HEK293T (cell line): ENCODE results near the gene SLC35F3.
A peak's percentile ranks its signal among the peaks of the same experiment; 100 is the strongest.
"Not testable (repeated sequence)": the region's sequence is repeated elsewhere in the genome, so short reads cannot be mapped to it uniquely, and the experiment has no call there.

ENCODE experiments used
- CTCF ChIA-PET: fragments of 350-600 bp; formaldehyde crosslinking; extraction: SDS; loops from one replicate; lab custom pipeline; 2021; ENCODE audit warnings: antibody characterized with exemption, inconsistent platforms; lab: Yijun Ruan, JAX
- POLR2A ChIA-PET: fragments of 350-600 bp; formaldehyde crosslinking; extraction: SDS; loops from one replicate; lab custom pipeline; 2020; ENCODE audit warnings: antibody characterized with exemption, inconsistent platforms; lab: Yijun Ruan, JAX
- DNase-seq: peaks from one replicate; pipeline ENCODE4 v3.0.0; 2012; ENCODE audit warnings: mixed read lengths; ENCODE audit errors: extremely low spot score
- ARNT ChIP-seq: fragments of 450-650 bp; IDR thresholded peaks from 2 replicates; pipeline ENCODE4 v1.6.1; 2017; ENCODE audit warnings: mild to moderate bottlenecking
- BHLHE40 ChIP-seq: fragments of 450-650 bp; IDR thresholded peaks from 2 replicates; pipeline ENCODE4 v1.6.1; 2016; ENCODE audit warnings: mild to moderate bottlenecking, moderate library complexity, borderline replicate concordance
- CTBP1 ChIP-seq: fragments of 450-650 bp; IDR thresholded peaks from 2 replicates; pipeline ENCODE4 v1.6.1; 2016; ENCODE audit warnings: borderline replicate concordance
- ELF4 ChIP-seq: fragments of 450-650 bp; IDR thresholded peaks from 2 replicates; pipeline ENCODE4 v1.6.1; 2017; ENCODE audit warnings: antibody characterized with exemption
- FOXA1 ChIP-seq: fragments of 450-650 bp; IDR thresholded peaks from 2 replicates; pipeline ENCODE4 v1.6.1; 2016; ENCODE audit warnings: mild to moderate bottlenecking
- FOXK2 ChIP-seq: fragments of 450-650 bp; IDR thresholded peaks from 2 replicates; pipeline ENCODE4 v1.6.1; 2016; ENCODE audit warnings: mild to moderate bottlenecking
- FOXM1 ChIP-seq: fragments of 450-650 bp; IDR thresholded peaks from 2 replicates; pipeline ENCODE4 v1.6.1; 2017; ENCODE audit warnings: mild to moderate bottlenecking, borderline replicate concordance
- HDGF ChIP-seq: fragments of 450-650 bp; IDR thresholded peaks from 2 replicates; pipeline ENCODE4 v1.6.1; 2017; ENCODE audit warnings: antibody characterized with exemption, borderline replicate concordance
- L3MBTL2 ChIP-seq: fragments of 450-650 bp; conservative IDR thresholded peaks from 2 replicates; pipeline ENCODE4 v1.6.1; 2016; ENCODE audit warnings: mild to moderate bottlenecking
- LEF1 ChIP-seq: fragments of 450-650 bp; IDR thresholded peaks from 2 replicates; pipeline ENCODE4 v1.6.1; 2017; ENCODE audit warnings: mild to moderate bottlenecking, borderline replicate concordance
- NFRKB ChIP-seq: fragments of 450-650 bp; IDR thresholded peaks from 2 replicates; pipeline ENCODE4 v1.6.1; 2016; ENCODE audit warnings: mild to moderate bottlenecking, moderate library complexity
- PKNOX1 ChIP-seq: fragments of 450-650 bp; IDR thresholded peaks from 2 replicates; pipeline ENCODE4 v1.6.1; 2016
- SP1 ChIP-seq: fragments of 450-650 bp; IDR thresholded peaks from 2 replicates; pipeline ENCODE4 v1.6.1; 2017
- SUZ12 ChIP-seq: fragments of 450-650 bp; IDR thresholded peaks from 2 replicates; pipeline ENCODE4 v1.6.1; 2016; ENCODE audit warnings: mild to moderate bottlenecking
- TARDBP ChIP-seq: fragments of 450-650 bp; IDR thresholded peaks from 2 replicates; pipeline ENCODE4 v1.6.1; 2016
- ZNF384 ChIP-seq: fragments of 450-650 bp; IDR thresholded peaks from 2 replicates; pipeline ENCODE4 v1.6.1; 2016

SLC35F3 gene

GRCh38 chr1:234114648-234115307, 210.3 kb downstream of the SLC35F3 start:
- peak; percentile 69 for TF ChIP-seq L3MBTL2
- no peak for TF ChIP-seq SUZ12
- ChIA-PET CTCF (interaction anchor here (0.7 to 2.9 kb wide), 7 partner anchors 10 to 1286 kb away, joined by 3 to 18 read pairs (median 3); no protein-coding TSS in a partner anchor), POLR2A (no interaction called here)
- DNase-seq, result peak; percentile 61

- ChIA-PET CTCF (interaction anchor here (0.6 to 1.6 kb wide), 4 partner anchors 20 to 192 kb away, joined by 3 to 6 read pairs (median 3); no protein-coding TSS in a partner anchor), POLR2A (interaction anchor here (1.3 kb wide), 1 partner anchor 13 kb away, joined by 3 read pairs; no protein-coding TSS in a partner anchor)
- DNase-seq, result no peak
- TF ChIP-seq LEF1 (no peak), L3MBTL2 (no peak), HDGF (no peak), NFRKB (no peak), ARNT (no peak)
These were observed 214.4 kb downstream of the SLC35F3 start for GRCh38 chr1:234118911-234119310.

- CTCF ChIA-PET, result interaction anchor here (0.6 to 1.6 kb wide), 4 partner anchors 19 to 191 kb away, joined by 3 to 6 read pairs (median 3); no protein-coding TSS in a partner anchor
- no peak for DNase-seq
- TF ChIP-seq SUZ12 (no peak), FOXK2 (no peak), BHLHE40 (no peak), ELF4 (no peak), HDGF (no peak), NFRKB (no peak), PKNOX1 (no peak), FOXM1 (no peak), TARDBP (no peak), L3MBTL2 (no peak)
- POLR2A ChIA-PET, result interaction anchor here (1.3 kb wide), 1 partner anchor 14 kb away, joined by 3 read pairs; no protein-coding TSS in a partner anchor
These were observed 215.0 kb downstream of the SLC35F3 start for GRCh38 chr1:234119431-234119830.

- no peak for DNase-seq
- TF ChIP-seq NFRKB (no peak), CTBP1 (no peak), BHLHE40 (no peak), PKNOX1 (no peak), HDGF (no peak), SUZ12 (no peak), ZNF384 (no peak), FOXA1 (no peak), ELF4 (no peak)
- POLR2A ChIA-PET, result interaction anchor here (0.7 to 1.3 kb wide), 2 partner anchors 15 to 480 kb away, joined by 3 read pairs; no protein-coding TSS in a partner anchor
- CTCF ChIA-PET, result interaction anchor here (0.6 to 1.6 kb wide), 2 partner anchors 190 to 310 kb away, joined by 3 to 5 read pairs; no protein-coding TSS in a partner anchor
These were observed 216.0 kb downstream of the SLC35F3 start for GRCh38 chr1:234120327-234120944.

- DNase-seq, CTCF ChIA-PET, POLR2A ChIA-PET: not testable (repeated sequence)
These were observed 217.2 kb downstream of the SLC35F3 start for GRCh38 chr1:234121659-234122058.

GRCh38 chr1:234122571-234122970, 218.1 kb downstream of the SLC35F3 start:
- CTCF ChIA-PET, result interaction anchor here (0.7 to 1.3 kb wide), 2 partner anchors 187 to 975 kb away, joined by 3 read pairs; no protein-coding TSS in a partner anchor
- DNase-seq, POLR2A ChIA-PET: not testable (repeated sequence)

GRCh38 chr1:234123867-234124266, 219.4 kb downstream of the SLC35F3 start:
- ChIA-PET CTCF (interaction anchor here (1.1 to 3.5 kb wide), 4 partner anchors 7 to 519 kb away, joined by 5 to 43 read pairs (median 8); no protein-coding TSS in a partner anchor), POLR2A (no interaction called here)
- no peak for TF ChIP-seq SP1
- no peak for TF ChIP-seq BHLHE40
- TF ChIP-seq TARDBP, result no peak
- TF ChIP-seq NFRKB, result no peak
- no peak for TF ChIP-seq HDGF
- no peak for TF ChIP-seq FOXK2
- TF ChIP-seq FOXA1, result no peak
- no peak for TF ChIP-seq ARNT
- no peak for TF ChIP-seq PKNOX1
- TF ChIP-seq L3MBTL2, result no peak
- no peak for TF ChIP-seq ELF4
- no peak for TF ChIP-seq CTBP1
- TF ChIP-seq FOXM1, result no peak
- no peak for TF ChIP-seq ZNF384
- DNase-seq, result no peak
